Endothelial cell of umbilical vein (primary cell): Measurements from ENCODE around the gene SMG5. TPM values are rescaled to one million over a fixed set of nuclear protein-coding genes. Genes with fewer than 3 reads are reported as not detected.

Experiments used
- BruUV-seq: library from RNA; stranded (reverse); fragments of 400-500 nt; replicated peaks from 2 replicates; lab custom pipeline; 2021; lab: Mats Ljungman, UMichigan
- CTCF ChIA-PET: fragments of 300-600, 350-600 bp; sonication (Branson Sonifier 250); formaldehyde crosslinking; loops from one replicate; lab custom pipeline; 2021; ENCODE audit warnings: antibody characterized with exemption, inconsistent platforms; lab: Charles Lee
- POLR2A ChIA-PET: fragments of 300-600, 350-600 bp; sonication (Branson Sonifier 250); formaldehyde crosslinking; loops from one replicate; lab custom pipeline; 2021; ENCODE audit warnings: antibody characterized with exemption, inconsistent platforms; lab: Charles Lee
- DNase-seq: peaks from one replicate; pipeline ENCODE4 v3.0.0-alpha.2; 2011; ENCODE audit warnings: low read depth, low spot score
- FAIRE-seq: peaks from 2 replicates; lab custom pipeline; 2011; peaks lifted over from hg19 to GRCh38; lab: Jason Lieb, UNC
- H2AFZ ChIP-seq: 2 replicates; pipeline ENCODE4 v1.6.0; 2012; ENCODE audit warnings: low read depth, low read length, control low read depth, inconsistent platforms
- H3K27ac ChIP-seq: 2 replicates; pipeline ENCODE4 v1.5.1; 2011; ENCODE audit warnings: low read depth, mild to moderate bottlenecking, control low read depth, low read length, moderate library complexity; ENCODE audit not compliant: insufficient read depth
- H3K27me3 ChIP-seq, 2 experiments: 2 replicates each; pipeline versions ENCODE4 v1.6.0 to v1.6.1; 2011; ENCODE audit warnings: low read length in 2 of 2, mixed read lengths in 1 of 2; ENCODE audit not compliant: control insufficient read depth in 2 of 2, insufficient read depth in 2 of 2
- H3K36me3 ChIP-seq, 2 experiments: 2 replicates in 1 of 2; 3 replicates in 1 of 2; pipeline ENCODE4 v1.5.1; 2011; ENCODE audit warnings: low read length in 2 of 2, mild to moderate bottlenecking in 1 of 2, moderate library complexity in 1 of 2; ENCODE audit not compliant: control insufficient read depth in 2 of 2, insufficient read depth in 2 of 2; ENCODE audit errors: extremely low read depth in 1 of 2
- H3K4me1 ChIP-seq: 3 replicates; pipeline ENCODE4 v1.5.1; 2011; ENCODE audit warnings: mild to moderate bottlenecking, low read length; ENCODE audit not compliant: control insufficient read depth, insufficient read depth; ENCODE audit errors: extremely low read depth
- H3K4me2 ChIP-seq: 2 replicates; pipeline ENCODE4 v1.6.1; 2011; ENCODE audit warnings: low read length, control low read depth, mixed read lengths; ENCODE audit not compliant: insufficient read depth
- H3K4me3 ChIP-seq, 3 experiments: fragments of 200-600 bp in 1 of 3; sonication (generic), shearing (Covaris generic) in 1 of 3; replicated peaks in 1 of 3; 2 replicates each; pipeline ENCODE4 v1.5.1; 2011 to 2016; ENCODE audit warnings: control low read depth in 3 of 3, low read length in 3 of 3, mild to moderate bottlenecking in 2 of 3, inconsistent platforms in 1 of 3, low read depth in 1 of 3, moderate library complexity in 1 of 3; ENCODE audit not compliant: insufficient read depth in 1 of 3
- H3K79me2 ChIP-seq: 2 replicates; pipeline ENCODE4 v1.6.0; 2012; ENCODE audit warnings: low read length, inconsistent platforms; ENCODE audit not compliant: control insufficient read depth, insufficient read depth
- H3K9ac ChIP-seq: replicated peaks from 2 replicates; pipeline ENCODE3; 2011; ENCODE audit warnings: low read length, control low read depth; ENCODE audit not compliant: insufficient read depth; ENCODE audit errors: extremely low read depth
- H3K9me1 ChIP-seq: replicated peaks from 3 replicates; pipeline ENCODE4 v1.6.0; 2011; ENCODE audit warnings: mild to moderate bottlenecking, low read length; ENCODE audit not compliant: control insufficient read depth, insufficient read depth; ENCODE audit errors: extremely low read depth
- H3K9me3 ChIP-seq: replicated peaks from 2 replicates; pipeline ENCODE4 v1.5.1; 2012; ENCODE audit warnings: low read length, inconsistent platforms; ENCODE audit not compliant: control insufficient read depth, insufficient read depth
- H4K20me1 ChIP-seq: replicated peaks from 2 replicates; pipeline ENCODE3; 2011; ENCODE audit warnings: mild to moderate bottlenecking, low read length; ENCODE audit not compliant: control insufficient read depth, insufficient read depth; ENCODE audit errors: extremely low read depth
- EZH2 ChIP-seq: IDR thresholded peaks from 2 replicates; pipeline ENCODE4 v1.6.1; 2012; ENCODE audit warnings: borderline replicate concordance, low read depth, mild to moderate bottlenecking, moderate library complexity, low read length, inconsistent platforms; ENCODE audit not compliant: severe bottlenecking
- FOS ChIP-seq: IDR thresholded peaks from 2 replicates; pipeline ENCODE4 v1.6.1; 2011; ENCODE audit warnings: mild to moderate bottlenecking, low read length, moderate library complexity, borderline replicate concordance; ENCODE audit not compliant: insufficient read depth
- GATA2 ChIP-seq: IDR thresholded peaks from 2 replicates; pipeline ENCODE4 v1.7.0; 2011; ENCODE audit warnings: low read depth, mild to moderate bottlenecking, moderate library complexity, mixed read lengths, low read length; ENCODE audit not compliant: insufficient read length, insufficient read depth
- JUN ChIP-seq: IDR thresholded peaks from 2 replicates; pipeline ENCODE4 v1.6.1; 2011; ENCODE audit warnings: borderline replicate concordance, low read depth; ENCODE audit not compliant: insufficient read length, insufficient read depth
- MYC ChIP-seq: IDR thresholded peaks from one replicate; pipeline ENCODE4 v1.6.1; 2011; ENCODE audit warnings: mild to moderate bottlenecking, low read depth, low read length
- POLR2A ChIP-seq: IDR thresholded peaks from 2 replicates; pipeline ENCODE4 v1.6.1; 2012; ENCODE audit warnings: low read depth, mild to moderate bottlenecking, control low read depth, low read length
- POLR2AphosphoS5 ChIP-seq: IDR thresholded peaks from 2 replicates; pipeline ENCODE4 v1.6.1; 2012; ENCODE audit warnings: low read depth, mild to moderate bottlenecking, control low read depth, low read length, moderate library complexity; ENCODE audit not compliant: insufficient read depth
- dilution Hi-C: fragments of 300-500 bp; cut with MboI; formaldehyde crosslinking; loops from one replicate; pipeline ENCODE4 v1.15.0; 2019; ENCODE audit warnings: low sequenced_read_pairs; ENCODE audit not compliant: extremely low pct_ligation_motif_present
- intact Hi-C: fragments of 100-400 bp; cut with micrococcal nuclease; formaldehyde crosslinking; loops from one replicate; pipeline ENCODE4 v1.10.0; 2022
- polyA plus RNA-seq, 4 experiments: library from polyadenylated mRNA; depleted of rRNA in 3 of 4; stranded (reverse) in 3 of 4; unstranded in 1 of 4; fragments of >200 nt; gene quantifications; 2 replicates each; pipeline versions ENCODE4 v1.2.1 to v1.2.3, GENCODE V29; 2011 to 2012; ENCODE audit warnings: missing spikeins in 1 of 4
- total RNA-seq: library from RNA; stranded (reverse); gene quantifications from 2 replicates; pipeline ENCODE4 v1.2.3, GENCODE V29; 2021
- TF ChIP-seq, protein P1 (sequence below), 2 donors: IDR thresholded peaks; 1 replicate in 1 of 2; 2 replicates in 1 of 2; pipeline ENCODE4 v1.5.1; 2011; ENCODE audit warnings: low read length in 2 of 2, mild to moderate bottlenecking in 2 of 2, moderate library complexity in 2 of 2, control low read depth in 1 of 2, inconsistent platforms in 1 of 2, low read depth in 1 of 2; ENCODE audit not compliant: insufficient read depth in 1 of 2; ENCODE audit errors: extremely low read depth in 1 of 2
- TF ChIP-seq, protein P2 (sequence below): IDR thresholded peaks from 2 replicates; pipeline ENCODE4 v1.6.1; 2011; ENCODE audit not compliant: insufficient read depth, insufficient read length

SMG5 gene
- total and polyA plus RNA-seq, 2 donors (not counting 3 experiments of a cell fraction or from before 2014, with no cell fraction given), result 37.4 to 82.6 TPM

DNA sequence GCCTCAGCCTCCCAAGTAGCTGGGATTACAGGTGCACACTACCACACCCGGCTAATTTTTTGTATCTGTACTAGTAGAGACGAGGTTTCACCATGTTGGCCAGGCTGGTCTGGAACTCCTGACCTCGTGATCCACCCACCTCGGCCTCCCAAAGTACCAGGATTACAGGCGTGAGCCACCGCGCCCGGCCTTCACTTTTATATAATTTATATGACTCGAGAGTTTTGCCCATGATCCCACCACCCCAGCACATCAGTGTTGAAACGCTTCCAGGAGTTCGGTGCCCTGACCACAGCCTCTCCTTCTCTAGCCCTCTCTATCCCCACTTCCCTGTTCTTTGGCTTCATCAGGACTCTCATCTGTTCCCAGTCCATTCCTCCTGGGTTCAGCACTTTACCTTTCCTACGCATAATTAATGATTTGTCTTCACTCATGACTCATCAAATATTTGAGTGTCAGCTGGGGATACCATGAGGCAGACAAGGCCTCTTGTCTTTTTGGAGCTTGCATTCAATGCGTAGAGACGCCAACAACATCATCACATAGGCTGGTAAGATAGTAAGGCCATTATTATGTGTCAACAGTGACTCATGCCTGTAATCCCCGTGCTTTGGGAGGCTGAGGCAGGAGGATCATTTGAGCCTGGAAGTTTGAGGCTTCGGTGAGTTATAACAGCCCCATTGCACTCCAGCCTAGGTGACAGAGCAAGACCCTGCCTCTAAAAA lies 68.4 kb downstream of the SMG5 start:
- H3K9ac ChIP-seq, result no peak overlapping the region
- no peaks in the 10 kb centered on the region for H3K9me1 ChIP-seq
- no peak overlapping the region for H3K27ac ChIP-seq
- intact Hi-C loops (loop anchor here (5.0 kb wide), 1 partner anchor 112 kb away; no protein-coding TSS in a partner anchor), dilution Hi-C loops (no loop called here)
- H3K27me3 ChIP-seq, result no peaks in the 10 kb centered on the region
- DNase-seq, result no peak
- ChIA-PET POLR2A (interaction anchor here (1.6 kb wide), 1 partner anchor 67 kb away, joined by 3 read pairs; no protein-coding TSS in a partner anchor), CTCF (interaction anchor here (3.1 to 4.6 kb wide), 2 partner anchors 10 to 67 kb away, joined by 28 to 43 read pairs; no protein-coding TSS in a partner anchor)
- FAIRE-seq, result no peak
- H2AFZ ChIP-seq, result no peak overlapping the region
- H3K9me3 ChIP-seq, result no peaks in the 10 kb centered on the region
- H3K4me2 ChIP-seq, result peak overlapping the region; percentile 89
- H4K20me1 ChIP-seq, result no peaks in the 10 kb centered on the region
- H3K4me3 ChIP-seq, result no peak overlapping the region
- H3K4me1 ChIP-seq, result peaks cover 21% of the 10 kb centered on the region
- TF ChIP-seq EZH2, result no peak
- TF ChIP-seq FOS, result no peak
- TF ChIP-seq POLR2A, result no peak
- TF ChIP-seq, protein P1, sequence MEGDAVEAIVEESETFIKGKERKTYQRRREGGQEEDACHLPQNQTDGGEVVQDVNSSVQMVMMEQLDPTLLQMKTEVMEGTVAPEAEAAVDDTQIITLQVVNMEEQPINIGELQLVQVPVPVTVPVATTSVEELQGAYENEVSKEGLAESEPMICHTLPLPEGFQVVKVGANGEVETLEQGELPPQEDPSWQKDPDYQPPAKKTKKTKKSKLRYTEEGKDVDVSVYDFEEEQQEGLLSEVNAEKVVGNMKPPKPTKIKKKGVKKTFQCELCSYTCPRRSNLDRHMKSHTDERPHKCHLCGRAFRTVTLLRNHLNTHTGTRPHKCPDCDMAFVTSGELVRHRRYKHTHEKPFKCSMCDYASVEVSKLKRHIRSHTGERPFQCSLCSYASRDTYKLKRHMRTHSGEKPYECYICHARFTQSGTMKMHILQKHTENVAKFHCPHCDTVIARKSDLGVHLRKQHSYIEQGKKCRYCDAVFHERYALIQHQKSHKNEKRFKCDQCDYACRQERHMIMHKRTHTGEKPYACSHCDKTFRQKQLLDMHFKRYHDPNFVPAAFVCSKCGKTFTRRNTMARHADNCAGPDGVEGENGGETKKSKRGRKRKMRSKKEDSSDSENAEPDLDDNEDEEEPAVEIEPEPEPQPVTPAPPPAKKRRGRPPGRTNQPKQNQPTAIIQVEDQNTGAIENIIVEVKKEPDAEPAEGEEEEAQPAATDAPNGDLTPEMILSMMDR (IDR thresholded peaks at IDR 0.05; ENCODE audit: extremely low read depth in 1 of 2, insufficient read depth in 1 of 2, low read depth in 1 of 2, low read length in 2 of 2), result no peak
- no peak for TF ChIP-seq MYC
- TF ChIP-seq POLR2AphosphoS5, result no peak
- TF ChIP-seq JUN, result no peak
- TF ChIP-seq, protein P2, sequence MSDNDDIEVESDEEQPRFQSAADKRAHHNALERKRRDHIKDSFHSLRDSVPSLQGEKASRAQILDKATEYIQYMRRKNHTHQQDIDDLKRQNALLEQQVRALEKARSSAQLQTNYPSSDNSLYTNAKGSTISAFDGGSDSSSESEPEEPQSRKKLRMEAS, result no peak
- TF ChIP-seq GATA2, result no peak
- peaks cover 0 to 9% of the 10 kb centered on the region in 2 experiments for H3K36me3 ChIP-seq
- BruUV-seq, result no TSS peak
- H3K79me2 ChIP-seq, result peaks cover 8% of the 10 kb centered on the region
